ENCODE data around the gene CFAP46. TPM values are rescaled to one million over a fixed set of nuclear protein-coding genes. Genes with fewer than 3 reads are reported as not detected.

The CFAP46 gene
- total RNA-seq, 2 donors from 2014 or later, result 0.45 TPM; not detected in 1

DNA sequence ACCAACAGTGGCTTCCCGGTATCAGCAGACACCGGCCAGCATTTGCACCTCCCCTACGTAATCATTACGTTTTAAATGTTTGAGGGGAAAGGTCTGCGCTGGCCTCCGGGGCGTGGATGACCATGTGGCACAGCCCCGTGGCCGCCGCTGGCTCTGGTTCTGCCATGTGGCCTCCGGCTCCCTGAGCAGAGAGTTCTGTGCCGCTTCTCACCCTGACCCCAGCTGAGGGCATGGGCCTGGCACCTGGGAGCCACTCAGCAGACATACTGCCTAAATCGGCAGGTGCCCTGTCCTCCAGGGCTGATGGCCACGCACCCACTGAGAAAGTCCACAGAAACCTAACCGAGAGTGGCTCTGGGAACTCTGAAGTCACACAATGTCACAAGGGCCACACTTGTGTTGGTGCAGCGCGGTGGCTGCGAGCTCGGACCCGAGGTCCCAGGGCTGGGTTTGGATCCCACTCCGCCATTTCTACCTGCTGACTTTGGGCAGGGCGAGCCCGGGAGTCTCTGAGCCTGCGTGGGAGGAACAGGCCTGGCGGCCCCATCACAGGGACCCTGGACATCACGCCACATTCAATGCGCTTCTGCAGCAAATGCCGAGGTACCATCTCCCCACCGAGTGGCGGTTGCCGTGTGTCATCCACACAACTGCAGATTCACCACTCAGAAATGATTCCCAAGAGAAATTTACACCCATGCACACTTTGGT is 25.3 kb downstream of the CFAP46 start:
- no peaks in the 10 kb centered on the region for H3K36me3 Mint-ChIP-seq
- H3K27ac Mint-ChIP-seq, result no peak overlapping the region
- ATAC-seq (no peak), DNase-seq (ENCODE audit: low spot score in 2 of 2) (no peak)
- no peaks in the 10 kb centered on the region for H3K9me3 Mint-ChIP-seq

DNA sequence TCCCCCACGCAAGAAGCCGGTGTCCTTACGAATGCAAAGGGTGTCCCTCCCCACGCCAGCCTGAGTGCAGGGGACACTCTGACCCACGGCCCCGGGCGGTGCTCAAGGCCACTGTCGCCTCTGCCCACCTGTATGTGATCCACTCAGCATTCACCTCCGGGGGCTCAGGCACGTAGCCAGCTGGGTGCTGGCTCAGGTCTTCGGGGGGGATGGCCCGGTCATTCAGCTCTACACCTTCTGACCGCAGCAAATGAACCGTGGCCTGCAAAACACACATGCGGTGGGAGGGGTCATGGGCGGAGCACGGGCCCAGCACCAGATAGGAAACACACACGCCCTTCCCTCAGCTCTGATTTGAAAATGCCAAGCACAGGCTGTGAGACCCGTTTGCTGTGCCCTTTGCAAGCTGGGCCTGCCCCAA is 25.9 kb downstream of the CFAP46 start:
- DNase-seq (ENCODE audit: low spot score in 2 of 2) (no peak), ATAC-seq (no peak)
- Mint-ChIP-seq H3K9me3 (no peaks in the 10 kb centered on the region), H3K36me3 (no peaks in the 10 kb centered on the region), H3K27ac (no peak overlapping the region)

DNA sequence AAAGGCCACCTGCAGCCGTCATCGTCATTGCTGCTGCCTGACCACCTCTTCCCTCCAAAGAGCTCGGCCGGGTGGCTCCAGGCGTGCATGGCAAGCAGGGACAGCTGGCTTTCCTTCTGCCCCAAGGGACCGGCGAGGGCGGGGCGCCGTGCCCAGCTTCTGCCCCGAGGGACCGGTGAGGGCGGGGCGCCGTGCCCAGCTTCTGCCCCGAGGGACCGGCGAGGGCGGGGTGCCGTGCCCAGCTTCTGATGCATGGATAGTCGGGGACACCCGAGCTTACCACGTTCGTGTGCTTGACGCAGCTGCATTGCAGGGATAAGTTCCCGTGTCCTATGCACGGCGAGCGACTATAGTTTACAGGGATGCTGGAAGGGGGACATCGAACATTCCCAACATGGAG is 27.0 kb downstream of the CFAP46 start:
- no peak for ATAC-seq
- DNase-seq (ENCODE audit: low spot score in 2 of 2), result no peak
- H3K9me3 Mint-ChIP-seq, result no peaks in the 10 kb centered on the region

DNA sequence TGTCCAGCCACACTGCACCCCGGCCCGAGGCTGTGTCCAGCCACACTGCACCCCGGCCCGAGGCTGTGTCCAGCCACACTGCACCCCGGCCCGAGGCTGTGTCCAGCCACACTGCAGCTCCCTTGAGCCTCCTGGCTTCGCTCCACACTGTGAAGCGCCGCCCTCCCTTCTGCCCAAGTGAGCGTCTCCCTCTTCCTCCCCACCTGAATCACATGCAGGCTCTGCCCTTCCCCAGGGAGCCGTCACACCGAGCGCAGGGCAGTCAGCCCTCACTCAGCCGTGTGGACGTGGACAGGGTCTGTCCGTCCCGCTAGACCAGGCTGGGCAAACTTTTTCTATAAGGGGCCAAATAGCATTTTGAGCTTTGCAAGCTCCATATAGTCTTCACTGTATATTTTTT is 27.6 kb downstream of the CFAP46 start:
- Mint-ChIP-seq H3K36me3 (no peaks in the 10 kb centered on the region), H3K9me3 (no peaks in the 10 kb centered on the region), H3K27ac (no peak overlapping the region)
- ATAC-seq, result no peak
- DNase-seq (ENCODE audit: low spot score in 2 of 2), result no peak

More for the DNA sequence above, 27.0 kb downstream of the CFAP46 start:
- Mint-ChIP-seq H3K36me3 (no peaks in the 10 kb centered on the region), H3K27ac (no peak overlapping the region)

DNA sequence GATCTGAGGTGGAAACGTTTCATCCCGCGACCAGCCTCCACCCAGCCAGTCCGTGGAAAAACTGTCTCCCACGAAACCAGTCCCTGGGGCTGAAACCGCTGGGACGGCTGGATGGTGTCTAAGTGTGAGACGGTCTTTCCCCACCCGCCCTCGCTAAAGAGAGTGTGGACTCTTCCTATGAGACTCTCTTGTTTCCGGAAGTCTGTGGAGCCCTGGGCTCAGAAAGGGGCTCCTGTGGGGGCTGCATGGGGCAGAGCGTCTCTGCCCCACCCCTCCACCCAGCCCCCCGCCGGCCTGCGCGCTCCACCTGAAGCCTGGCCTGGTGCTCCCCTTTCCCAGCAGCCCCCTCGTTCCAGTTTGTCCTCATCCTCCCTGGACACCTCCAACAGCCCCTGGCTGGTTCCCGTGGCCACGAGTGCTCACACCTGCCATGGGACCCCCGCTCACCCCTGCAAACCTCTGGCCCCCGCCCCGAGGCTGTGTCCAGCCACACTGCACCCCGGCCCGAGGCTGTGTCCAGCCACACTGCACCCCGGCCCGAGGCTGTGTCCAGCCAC is 28.7 kb downstream of the CFAP46 start:
- no peak for DNase-seq (ENCODE audit: low spot score in 2 of 2)
- Mint-ChIP-seq H3K9me3 (no peaks in the 10 kb centered on the region), H3K27ac (no peak overlapping the region), H3K36me3 (no peaks in the 10 kb centered on the region)
- no peak for ATAC-seq

DNA sequence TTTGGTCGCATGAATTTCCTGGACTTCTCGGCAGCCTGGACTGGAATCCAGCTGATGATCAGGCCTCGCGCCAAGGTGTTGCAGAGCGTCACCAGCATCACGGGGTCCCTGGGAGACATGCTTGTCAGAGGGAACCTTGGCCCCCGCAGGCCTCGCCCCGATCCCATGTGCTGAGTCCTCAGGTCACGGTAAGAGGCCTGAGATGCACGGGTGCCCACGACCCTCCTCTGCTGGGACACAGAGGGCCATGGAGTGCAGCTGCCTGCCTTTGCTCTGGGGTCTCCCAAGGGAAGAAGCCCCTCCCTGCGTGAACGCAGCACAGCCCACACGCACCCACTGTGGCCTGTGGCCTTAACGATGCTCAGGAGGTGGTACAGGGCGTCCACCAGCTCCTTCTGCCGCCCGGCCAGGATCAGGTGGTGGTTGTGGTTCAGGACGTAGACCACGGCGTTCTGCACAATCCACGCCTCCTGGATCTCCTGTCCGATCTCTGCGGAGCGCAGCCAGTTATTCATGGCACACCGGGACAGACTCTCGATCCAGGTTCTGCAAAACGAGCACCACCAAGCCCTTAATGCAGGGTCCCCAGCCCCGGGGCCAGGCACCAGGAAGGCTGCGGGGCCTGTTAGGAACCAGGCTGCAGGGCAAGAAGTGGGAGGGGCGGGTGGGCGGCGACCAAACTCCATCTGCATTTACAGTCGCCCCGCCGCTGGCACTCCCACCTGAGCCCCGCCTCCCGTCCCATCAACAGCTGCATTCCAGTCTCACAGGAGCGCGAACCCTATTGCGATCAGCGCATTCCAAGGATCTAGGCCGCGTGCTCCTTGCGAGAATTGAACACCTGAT is 29.4 kb downstream of the CFAP46 start:
- no peak for ATAC-seq

DNA sequence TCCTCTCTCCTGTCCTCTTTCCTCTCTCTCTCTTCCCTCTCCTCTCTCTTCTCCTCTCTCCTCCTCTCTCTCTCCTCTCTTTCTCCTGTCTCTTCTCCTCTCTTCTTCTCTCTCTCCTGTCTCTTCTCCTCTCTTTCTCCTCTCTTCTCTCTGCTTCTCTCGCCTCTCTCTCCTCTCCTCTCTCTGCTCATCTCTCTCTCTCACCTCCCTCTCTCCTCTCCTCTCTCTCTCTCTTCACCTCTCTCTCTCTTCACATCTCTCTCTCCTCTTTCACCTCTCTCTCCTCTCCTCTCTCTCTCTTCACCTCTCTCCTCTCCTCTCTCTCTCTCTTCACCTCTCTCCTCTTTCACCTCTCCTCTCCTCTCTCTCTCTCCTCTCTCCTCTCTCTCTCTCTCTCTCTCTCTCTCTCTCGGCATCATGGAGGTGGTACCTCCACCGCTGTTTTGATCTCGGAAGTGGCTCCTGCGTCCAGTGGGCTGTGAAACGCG is 30.1 kb downstream of the CFAP46 start:
- no peaks in the 10 kb centered on the region for H3K36me3 Mint-ChIP-seq
- no peak overlapping the region for H3K27ac Mint-ChIP-seq
- no peaks in the 10 kb centered on the region for H3K9me3 Mint-ChIP-seq
- ATAC-seq (no peak), DNase-seq (ENCODE audit: low spot score in 2 of 2) (no peak)

More for the DNA sequence above, 29.4 kb downstream of the CFAP46 start:
- Mint-ChIP-seq H3K9me3 (no peaks in the 10 kb centered on the region), H3K36me3 (no peaks in the 10 kb centered on the region), H3K27ac (no peak overlapping the region)
- DNase-seq (ENCODE audit: low spot score in 2 of 2), result no peak

DNA sequence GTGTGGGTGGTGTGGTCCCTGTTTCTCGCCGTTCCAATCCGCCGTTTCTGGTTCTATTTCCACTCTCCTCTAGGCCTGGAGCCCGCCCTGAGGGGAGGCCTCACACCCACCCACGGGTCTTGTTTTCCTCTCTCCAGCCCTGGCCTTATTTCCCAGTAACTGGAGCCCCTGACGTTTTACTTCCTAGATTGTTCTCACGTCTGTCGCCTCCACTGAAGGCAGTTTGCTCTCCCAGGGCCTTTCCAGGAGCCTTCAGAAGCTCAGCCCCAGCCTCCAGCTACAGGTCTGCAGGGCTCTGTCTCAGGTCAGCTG is 30.6 kb downstream of the CFAP46 start:
- Mint-ChIP-seq H3K9me3 (no peaks in the 10 kb centered on the region), H3K27ac (no peak overlapping the region)
- no peak for ATAC-seq

DNA sequence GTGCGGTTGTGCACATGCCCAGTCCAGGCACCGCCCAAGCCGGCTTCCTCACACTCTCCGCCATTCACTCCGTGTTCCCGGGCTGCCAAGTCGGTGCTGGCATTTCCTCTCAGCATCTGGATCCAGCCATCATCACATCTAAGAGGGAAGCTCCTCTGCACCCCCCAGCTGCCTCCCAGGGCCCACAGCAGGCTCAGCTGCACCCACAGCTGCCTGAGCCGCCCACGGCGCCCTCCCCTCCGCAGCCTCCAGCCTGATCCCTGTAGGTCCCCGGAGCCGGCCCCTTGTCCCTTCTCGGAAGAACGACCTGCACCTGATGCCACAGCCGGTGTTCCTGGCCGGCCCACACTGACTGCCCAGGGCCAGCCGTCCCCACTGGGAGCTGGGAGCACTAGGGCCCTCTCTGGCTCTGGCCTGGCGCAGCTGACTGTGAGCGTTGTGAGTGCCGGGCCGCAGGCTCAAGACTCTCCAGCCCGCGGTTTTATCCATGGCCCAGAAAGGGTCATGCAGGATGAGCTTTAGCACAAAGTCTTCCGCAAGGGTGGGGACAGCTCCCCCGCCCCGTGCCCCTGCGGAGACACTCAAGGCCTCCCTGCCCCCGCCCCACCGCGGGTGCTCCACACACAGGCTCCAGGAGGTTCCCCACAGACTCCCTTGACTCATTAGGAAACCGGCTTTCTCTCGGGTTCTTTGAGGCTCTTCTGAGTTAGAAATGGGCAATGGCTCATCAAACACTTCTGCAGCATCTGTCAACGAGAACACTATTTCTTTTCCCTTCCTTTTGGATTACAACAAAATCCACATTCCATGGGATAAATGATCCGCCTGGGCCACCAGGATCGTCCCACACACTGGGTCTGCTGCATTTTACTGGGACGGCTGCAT is 31.2 kb downstream of the CFAP46 start:
- Mint-ChIP-seq H3K36me3 (no peaks in the 10 kb centered on the region), H3K9me3 (no peaks in the 10 kb centered on the region), H3K27ac (no peak overlapping the region)
- ATAC-seq (no peak), DNase-seq (ENCODE audit: low spot score in 2 of 2) (peak in 1 of 2 donors; percentile 42)

More for the DNA sequence above, 30.6 kb downstream of the CFAP46 start:
- peak in 1 of 2 donors; percentile 2 for DNase-seq (ENCODE audit: low spot score in 2 of 2)
- no peaks in the 10 kb centered on the region for H3K36me3 Mint-ChIP-seq

DNA sequence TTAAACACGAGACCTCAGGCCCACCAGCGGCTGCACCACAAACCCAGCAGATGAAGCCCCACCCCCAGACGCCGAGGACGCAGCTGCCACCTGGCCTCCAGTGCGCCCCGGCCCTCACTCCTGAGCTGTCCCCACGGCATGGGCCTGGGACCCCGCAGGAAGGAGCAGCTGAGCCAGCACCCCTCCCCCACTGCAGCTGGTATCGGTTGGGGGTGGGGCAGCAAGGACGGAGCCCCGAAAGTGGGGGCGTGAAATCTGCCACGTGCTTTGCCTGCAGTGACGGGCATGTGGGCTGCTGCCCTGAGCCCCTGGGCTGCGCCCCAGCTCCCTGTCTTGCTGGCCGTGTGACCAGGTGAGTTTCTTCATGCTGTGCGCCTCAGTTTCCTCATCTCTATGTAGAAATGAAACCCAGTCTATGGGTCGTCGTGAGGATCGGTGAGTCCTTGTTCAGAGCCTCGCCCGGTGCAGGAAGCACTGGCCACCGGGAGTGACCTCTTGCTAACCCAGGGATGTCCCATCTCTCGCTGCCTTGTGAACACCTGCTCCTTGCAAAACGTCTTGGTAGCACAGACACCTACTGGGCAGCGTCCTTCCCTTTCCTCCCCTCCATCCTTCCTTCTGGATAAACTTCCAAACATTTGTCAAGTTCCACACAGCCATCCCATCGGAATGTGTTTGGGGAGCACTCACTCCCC is 32.0 kb downstream of the CFAP46 start:
- H3K27ac Mint-ChIP-seq, result no peak overlapping the region
- ATAC-seq (no peak), DNase-seq (ENCODE audit: low spot score in 2 of 2) (peak in 1 of 2 donors; percentile 44)
- no peaks in the 10 kb centered on the region for H3K36me3 Mint-ChIP-seq
- H3K9me3 Mint-ChIP-seq, result no peaks in the 10 kb centered on the region

DNA sequence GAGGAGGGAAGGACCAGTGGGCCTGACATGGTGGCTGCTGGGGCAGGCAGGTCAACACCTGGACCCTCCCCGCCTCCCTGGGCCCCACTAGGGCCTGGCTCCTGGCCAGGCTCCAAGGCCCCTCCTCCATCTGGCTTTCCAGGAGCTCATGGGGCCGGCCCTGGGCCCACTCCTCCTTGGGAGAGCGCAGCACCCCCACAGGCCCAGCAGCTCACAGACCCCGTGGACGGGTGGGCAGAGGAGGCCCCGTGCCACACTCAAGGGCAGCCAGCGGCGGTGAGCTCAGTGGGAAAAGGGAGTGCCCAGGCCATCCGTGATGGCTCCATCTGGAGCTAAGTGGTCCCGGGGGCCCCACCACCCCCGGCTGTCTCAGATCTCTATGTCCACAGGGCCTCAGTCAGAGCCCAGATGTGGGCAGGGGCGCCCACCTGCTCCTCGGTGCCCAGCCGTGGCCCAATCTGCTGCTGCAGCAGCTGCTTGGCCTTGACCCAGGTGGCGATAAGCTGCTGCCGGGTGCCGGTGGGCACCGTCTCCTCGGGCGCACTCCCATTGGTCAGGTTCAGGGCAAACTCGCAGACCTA is 32.8 kb downstream of the CFAP46 start:
- Mint-ChIP-seq H3K36me3 (no peaks in the 10 kb centered on the region), H3K27ac (no peak overlapping the region), H3K9me3 (no peaks in the 10 kb centered on the region)
- ATAC-seq (no peak), DNase-seq (ENCODE audit: low spot score in 2 of 2) (peak in 1 of 2 donors; percentile 42)

DNA sequence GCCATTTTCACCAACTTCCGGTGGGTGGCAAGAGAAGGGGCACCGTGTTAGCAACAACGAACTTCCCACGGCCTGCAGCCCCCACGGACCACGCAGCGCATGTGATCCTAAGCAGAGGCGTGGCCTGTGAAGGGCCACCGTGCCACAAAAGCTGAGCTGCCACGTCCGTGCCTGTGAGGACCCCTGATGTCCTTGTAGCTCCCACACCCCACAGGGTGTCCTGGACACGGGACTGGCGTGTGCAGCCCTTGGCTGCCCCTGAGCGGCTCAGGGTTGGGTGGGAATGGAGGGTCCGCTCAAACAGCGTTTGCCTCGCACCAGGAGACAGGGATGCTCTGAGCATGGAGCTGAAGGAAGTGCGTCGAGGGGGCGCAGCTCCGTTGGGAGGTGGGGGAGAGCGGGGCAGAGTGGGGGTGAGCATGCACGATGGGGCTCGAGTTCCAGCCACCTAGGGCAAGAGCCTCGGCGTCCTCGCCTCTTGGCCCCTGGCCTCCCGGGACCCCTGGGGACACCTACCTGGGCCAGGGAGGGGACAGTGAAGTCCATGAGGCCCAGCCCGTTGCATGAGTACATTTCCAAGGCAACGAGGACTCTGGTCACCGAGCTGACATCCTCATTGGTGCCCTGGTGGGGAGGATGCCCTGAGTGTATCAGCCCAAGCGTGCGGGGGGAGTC is 33.6 kb downstream of the CFAP46 start:
- no peaks in the 10 kb centered on the region for H3K9me3 Mint-ChIP-seq
- DNase-seq (ENCODE audit: low spot score in 2 of 2), result no peak
- ATAC-seq, result no peak
- H3K36me3 Mint-ChIP-seq, result no peaks in the 10 kb centered on the region
- no peak overlapping the region for H3K27ac Mint-ChIP-seq

DNA sequence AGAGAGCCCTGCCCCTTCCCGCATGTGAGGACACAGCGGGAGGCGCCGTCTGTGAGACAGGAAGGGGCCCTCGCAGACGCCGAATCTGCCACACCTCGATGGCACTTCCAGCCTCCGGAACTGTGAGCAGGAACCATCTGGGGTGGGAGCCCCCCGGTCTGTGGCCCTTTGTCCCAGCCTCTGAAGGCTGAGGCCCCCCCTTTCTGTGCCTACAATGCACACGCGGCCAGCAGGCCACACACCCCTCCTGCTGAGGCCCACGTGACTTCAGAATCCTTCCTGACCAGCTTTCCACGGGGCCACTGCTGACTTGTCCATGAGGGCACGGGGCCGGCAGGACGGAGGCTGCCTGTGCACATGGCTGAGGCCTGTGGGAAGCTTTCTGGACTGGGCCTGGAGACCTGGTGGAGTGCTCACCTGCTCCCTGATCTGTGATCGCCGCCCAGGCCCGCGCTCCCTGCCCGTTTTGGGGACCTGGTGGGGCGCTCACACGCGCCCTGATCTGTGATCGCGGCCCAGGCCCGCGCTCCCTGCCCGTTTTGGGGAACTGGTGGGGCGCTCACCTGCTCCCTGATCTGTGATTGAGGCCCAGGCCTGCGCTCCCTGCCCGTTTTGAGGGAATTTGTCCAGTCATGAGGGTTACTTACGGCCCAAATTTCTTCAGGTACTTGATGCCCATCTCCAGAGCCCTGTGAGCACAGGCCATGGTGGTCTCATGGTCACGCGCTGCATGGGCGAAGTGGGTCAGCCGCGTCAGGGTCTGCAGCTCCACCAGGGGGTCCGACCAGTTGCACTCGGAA is 34.3 kb downstream of the CFAP46 start:
- DNase-seq (ENCODE audit: low spot score in 2 of 2) (no peak), ATAC-seq (no peak)
- H3K36me3 Mint-ChIP-seq, result no peaks in the 10 kb centered on the region
- H3K27ac Mint-ChIP-seq, result no peak overlapping the region
- no peaks in the 10 kb centered on the region for H3K9me3 Mint-ChIP-seq

DNA sequence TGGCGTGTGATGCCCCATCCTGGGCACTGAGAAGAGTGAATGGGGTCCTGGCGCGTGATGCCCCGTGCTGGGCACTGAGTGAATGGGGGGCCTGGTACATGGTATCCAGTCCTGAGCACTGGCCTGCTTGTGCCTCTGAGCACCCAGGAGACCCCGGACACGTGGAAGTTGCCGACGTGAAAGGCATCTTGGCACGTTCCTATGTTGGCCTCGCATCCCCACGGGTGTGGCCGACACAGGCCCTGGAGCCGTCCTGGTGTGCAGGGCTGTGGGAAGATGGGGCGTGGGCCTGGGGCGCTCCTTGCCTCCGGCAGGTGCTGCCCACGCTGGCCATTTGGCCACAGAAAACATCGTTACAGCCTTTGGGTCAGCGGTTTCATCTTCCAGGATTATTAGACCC is 35.5 kb downstream of the CFAP46 start:
- no peaks in the 10 kb centered on the region for H3K9me3 Mint-ChIP-seq
- ATAC-seq, result no peak
- no peak overlapping the region for H3K27ac Mint-ChIP-seq
- DNase-seq (ENCODE audit: low spot score in 2 of 2), result no peak
- H3K36me3 Mint-ChIP-seq, result no peaks in the 10 kb centered on the region

DNA sequence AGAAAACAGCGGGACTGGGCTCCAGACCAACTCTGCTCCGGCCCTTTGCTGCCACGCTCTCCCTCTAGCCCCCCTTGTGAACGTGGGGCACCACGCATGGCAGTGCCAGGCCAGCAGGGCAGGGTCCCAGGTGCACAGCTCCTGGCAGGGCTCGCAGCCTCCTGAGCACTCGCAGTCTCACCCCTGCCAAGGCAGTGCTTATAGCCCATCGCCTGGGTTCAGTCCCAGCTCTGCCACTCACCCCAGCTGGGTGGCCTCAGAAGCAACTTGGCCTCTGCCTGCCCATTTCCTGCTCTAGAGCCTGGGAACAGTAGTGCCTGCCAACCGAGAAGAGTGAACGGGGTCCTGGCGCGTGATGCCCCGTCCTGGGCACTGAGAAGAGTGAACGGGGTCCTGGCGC is 36.3 kb downstream of the CFAP46 start:
- H3K36me3 Mint-ChIP-seq, result no peaks in the 10 kb centered on the region
- DNase-seq (ENCODE audit: low spot score in 2 of 2), result no peak
- peaks cover 0 to 3% of the 10 kb centered on the region in 2 donors for H3K9me3 Mint-ChIP-seq
- ATAC-seq, result no peak
- H3K27ac Mint-ChIP-seq, result no peak overlapping the region
